ENCODE results near the gene CCDC88C. TPM values are rescaled to one million over a fixed set of nuclear protein-coding genes. Genes with fewer than 3 reads are reported as not detected.

The CCDC88C gene
- total RNA-seq, 6 donors from 2014 or later: 33.1 to 119 (median 54.5) TPM

GRCh38 chr14:91300283-91300895 is 117.2 kb downstream of the CCDC88C start:
- ATAC-seq (ENCODE audit: low FRiP score in 2 of 2) (no peak), DNase-seq (no peak)
- 89 to 95% methylated on average over 9 to 10 of the region's 10 CpGs for WGBS, 2 donors
- H3K27me3 ChIP-seq: no peaks in the 10 kb centered on the region
- H3K27ac ChIP-seq: no peak overlapping the region
- peaks cover 4 to 75% (median 60%) of the 10 kb centered on the region in 4 donors for H3K36me3 ChIP-seq
- TF ChIP-seq EP300 (IDR thresholded peaks at IDR 0.05): no peak
- no peak for TF ChIP-seq POLR2A (IDR thresholded peaks at IDR 0.05)
- no peak for TF ChIP-seq CTCF (IDR thresholded peaks at IDR 0.05)
- no peak for TF ChIP-seq POLR2AphosphoS5 (IDR thresholded peaks at IDR 0.05)
- H3K4me3 ChIP-seq: no peak overlapping the region
- H3K9me3 ChIP-seq: no peaks in the 10 kb centered on the region
- H3K4me1 ChIP-seq: peaks cover 0 to 10% (median 2%) of the 10 kb centered on the region in 4 donors

GRCh38 chr14:91299121-91300115 is 118.2 kb downstream of the CCDC88C start:
- Histone ChIP-seq H3K4me3 (no peak overlapping the region), H3K4me1 (peaks cover 0 to 10% (median 2%) of the 10 kb centered on the region in 4 donors), H3K9me3 (no peaks in the 10 kb centered on the region), H3K36me3 (peaks cover 0 to 75% (median 57%) of the 10 kb centered on the region in 4 donors), H3K27me3 (no peaks in the 10 kb centered on the region), H3K27ac (no peak overlapping the region)
- ATAC-seq (ENCODE audit: low FRiP score in 2 of 2): no peak
- WGBS, 2 donors: 90 to 91% methylated on average over 20 to 31 of the region's 31 CpGs
- TF ChIP-seq POLR2AphosphoS5 (IDR thresholded peaks at IDR 0.05) (no peak), POLR2A (IDR thresholded peaks at IDR 0.05) (no peak), CTCF (IDR thresholded peaks at IDR 0.05) (no peak), EP300 (IDR thresholded peaks at IDR 0.05) (no peak)
- DNase-seq: peak in 1 of 2 donors; percentile 79

- WGBS, 2 donors: 66 to 67% methylated on average over 11 of the region's 11 CpGs
- Histone ChIP-seq H3K27me3 (no peaks in the 10 kb centered on the region), H3K4me3 (no peak overlapping the region), H3K9me3 (no peaks in the 10 kb centered on the region), H3K36me3 (peaks cover 3 to 76% (median 58%) of the 10 kb centered on the region in 4 donors), H3K27ac (no peak overlapping the region), H3K4me1 (peaks cover 0 to 8% (median 2%) of the 10 kb centered on the region in 4 donors)
- DNase-seq (no peak), ATAC-seq (ENCODE audit: low FRiP score in 2 of 2) (no peak)
- TF ChIP-seq EP300 (IDR thresholded peaks at IDR 0.05) (no peak), POLR2A (IDR thresholded peaks at IDR 0.05) (no peak), POLR2AphosphoS5 (IDR thresholded peaks at IDR 0.05) (no peak), CTCF (IDR thresholded peaks at IDR 0.05) (no peak)
These were observed 119.0 kb downstream of the CCDC88C start for GRCh38 chr14:91298576-91298975.

- no peak for ATAC-seq (ENCODE audit: low FRiP score in 2 of 2)
- whole genome bisulfite sequencing, 2 donors: 93% methylated on average over 15 to 16 of the region's 16 CpGs
These were observed 120.4 kb downstream of the CCDC88C start for GRCh38 chr14:91297081-91297711.

More at GRCh38 chr14:91297081-91297711, 120.4 kb downstream of the CCDC88C start:
- DNase-seq: no peak
- Histone ChIP-seq H3K27me3 (no peaks in the 10 kb centered on the region), H3K9me3 (no peaks in the 10 kb centered on the region), H3K4me3 (no peak overlapping the region), H3K4me1 (no peaks in the 10 kb centered on the region), H3K36me3 (peaks cover 4 to 78% (median 61%) of the 10 kb centered on the region in 4 donors), H3K27ac (no peak overlapping the region)
- no peak for TF ChIP-seq EP300 (IDR thresholded peaks at IDR 0.05)
- no peak for TF ChIP-seq CTCF (IDR thresholded peaks at IDR 0.05)

Measured in upper lobe of left lung (tissue), 6 donors.